Gastrocnemius medialis (tissue), 4 donors: ENCODE data around the gene DNAAF5. TPM values are rescaled to one million over a fixed set of nuclear protein-coding genes. Genes with fewer than 3 reads are reported as not detected.

ENCODE experiments used
- ATAC-seq, 2 donors: fragments of 150-250 bp; one replicate each; pipeline ENCODE4 v1.9.1; 2016
- DNase-seq, 2 donors: peaks; one replicate each; pipeline ENCODE4 v3.0.0-alpha.2; 2019
- H3K27ac ChIP-seq, 4 donors: fragments of 200-600 bp; sonication (generic); 1 replicate in 1 of 4; 2 replicates in 3 of 4; pipeline ENCODE4 v1.5.1; 2016 to 2018; ENCODE audit warnings: mild to moderate bottlenecking in 2 of 4, moderate library complexity in 1 of 4
- H3K27me3 ChIP-seq, 3 donors: fragments of 200-600 bp; sonication (generic) in 2 of 3; 1 replicate in 1 of 3; 2 replicates in 2 of 3; pipeline versions ENCODE4 v1.5.1 to v1.6.0; 2016 to 2019; ENCODE audit warnings: mild to moderate bottlenecking in 1 of 3, moderate library complexity in 1 of 3
- H3K36me3 ChIP-seq, 2 donors: fragments of 200-600 bp; sonication (generic) in 1 of 2; one replicate each; pipeline ENCODE4 v1.5.1; 2017 to 2018
- H3K4me1 ChIP-seq, 2 donors: fragments of 200-600 bp; sonication (generic) in 1 of 2; one replicate each; pipeline ENCODE4 v1.5.1; 2016 to 2017; ENCODE audit warnings: mild to moderate bottlenecking in 2 of 2
- H3K4me3 ChIP-seq, 4 donors: fragments of 200-600 bp; sonication (generic) in 3 of 4; 1 replicate in 1 of 4; 2 replicates in 3 of 4; pipeline ENCODE4 v1.5.1; 2016 to 2019; ENCODE audit warnings: mild to moderate bottlenecking in 2 of 4
- H3K9me3 ChIP-seq, 3 donors: fragments of 200-600 bp; sonication (generic) in 2 of 3; 1 replicate in 1 of 3; 2 replicates in 2 of 3; pipeline ENCODE4 v1.5.1; 2016 to 2019
- POLR2A ChIP-seq, 2 donors: fragments of 450-650 bp; IDR thresholded peaks; one replicate each; pipeline ENCODE4 v1.6.1; 2017; ENCODE audit warnings: antibody characterized with exemption in 2 of 2, mild to moderate bottlenecking in 2 of 2, moderate library complexity in 2 of 2
- in situ Hi-C, 4 donors: fragments of 200-750 bp; cut with MboI; loops; one replicate each; pipeline versions ENCODE4 v1.15.0 to v1.8.0; 2017; ENCODE audit warnings: low sequenced_read_pairs in 4 of 4
- intact Hi-C: fragments of 100-400 bp; cut with DNase I; formaldehyde crosslinking; loops from one replicate; pipeline ENCODE4 v1.15.1; 2023; ENCODE audit warnings: low total_unique reads
- total RNA-seq, 4 donors: library from RNA; depleted of rRNA; stranded (reverse); fragments of >200 nt; gene quantifications; one replicate each; pipeline versions ENCODE4 v1.1.0 to v1.2.3, GENCODE V29; 2016
- TF ChIP-seq, protein P1 (sequence below), 5 experiments: fragments of 450-650 bp in 3 of 5; fragments of 200-600 bp in 2 of 5; sonication (generic) in 2 of 5; IDR thresholded peaks in 4 of 5; conservative IDR thresholded peaks in 1 of 5; 1 replicate in 4 of 5; 2 replicates in 1 of 5; pipeline ENCODE4 v1.5.1; 2016 to 2019; ENCODE audit warnings: antibody characterized with exemption in 5 of 5, mild to moderate bottlenecking in 3 of 5, moderate library complexity in 3 of 5

Gene DNAAF5
- total RNA-seq, 4 donors from 2014 or later: 22.4 to 36.2 (median 30.6) TPM

DNA sequence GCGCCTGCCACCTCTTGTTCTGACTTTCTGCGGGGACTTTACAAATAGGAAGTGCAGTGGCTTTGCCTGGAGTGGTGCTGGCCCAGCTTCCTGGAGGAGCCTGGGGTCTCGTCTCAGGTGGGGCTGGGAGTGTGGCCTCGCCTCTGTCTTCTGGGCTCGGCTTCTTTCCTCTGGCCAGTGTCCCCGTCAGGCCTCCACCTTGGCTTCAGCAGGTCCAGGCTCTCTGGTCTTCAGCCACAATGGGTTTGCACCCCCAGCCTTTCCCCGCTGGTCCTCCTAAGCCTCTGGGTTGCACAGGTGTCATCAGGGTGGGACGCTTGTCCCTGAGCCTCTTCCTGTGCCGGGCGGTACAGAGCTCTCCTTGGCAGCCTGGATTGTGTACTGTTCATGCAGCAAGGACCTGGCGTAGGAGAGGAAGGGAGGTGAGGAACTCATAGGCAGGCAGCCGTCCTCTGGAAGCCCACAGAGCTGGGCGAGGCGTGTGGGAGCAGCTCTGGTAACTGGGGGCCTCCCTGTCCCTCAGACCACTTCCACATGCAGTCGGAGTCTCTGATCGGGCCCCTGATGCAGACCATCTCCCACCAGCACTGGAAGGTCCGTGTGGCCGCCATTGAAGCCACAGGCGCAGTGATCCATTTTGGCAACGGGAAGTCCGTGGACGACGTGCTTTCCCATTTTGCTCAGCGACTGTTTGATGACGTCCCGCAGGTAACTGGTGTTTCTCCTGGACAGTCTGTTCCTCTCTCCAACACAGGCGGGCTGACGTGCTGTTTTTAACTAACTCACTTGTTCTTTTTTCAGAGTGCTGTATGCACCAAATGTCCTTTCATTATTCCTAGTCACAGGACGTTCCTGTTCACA lies 2.9 kb downstream of the DNAAF5 start:
- ATAC-seq (no peak), DNase-seq (no peak)
- Histone ChIP-seq H3K27ac (peak overlapping the region in 1 of 4 donors; percentile 83), H3K4me1 (peaks cover 38 to 50% of the 10 kb centered on the region in 2 donors), H3K36me3 (no peaks in the 10 kb centered on the region), H3K4me3 (no peak overlapping the region), H3K27me3 (no peaks in the 10 kb centered on the region), H3K9me3 (peaks cover 0 to 2% (median 0%) of the 10 kb centered on the region in 3 donors)
- intact Hi-C loops (no loop called here), in situ Hi-C loops (no loop called here)
- TF ChIP-seq, protein P1, sequence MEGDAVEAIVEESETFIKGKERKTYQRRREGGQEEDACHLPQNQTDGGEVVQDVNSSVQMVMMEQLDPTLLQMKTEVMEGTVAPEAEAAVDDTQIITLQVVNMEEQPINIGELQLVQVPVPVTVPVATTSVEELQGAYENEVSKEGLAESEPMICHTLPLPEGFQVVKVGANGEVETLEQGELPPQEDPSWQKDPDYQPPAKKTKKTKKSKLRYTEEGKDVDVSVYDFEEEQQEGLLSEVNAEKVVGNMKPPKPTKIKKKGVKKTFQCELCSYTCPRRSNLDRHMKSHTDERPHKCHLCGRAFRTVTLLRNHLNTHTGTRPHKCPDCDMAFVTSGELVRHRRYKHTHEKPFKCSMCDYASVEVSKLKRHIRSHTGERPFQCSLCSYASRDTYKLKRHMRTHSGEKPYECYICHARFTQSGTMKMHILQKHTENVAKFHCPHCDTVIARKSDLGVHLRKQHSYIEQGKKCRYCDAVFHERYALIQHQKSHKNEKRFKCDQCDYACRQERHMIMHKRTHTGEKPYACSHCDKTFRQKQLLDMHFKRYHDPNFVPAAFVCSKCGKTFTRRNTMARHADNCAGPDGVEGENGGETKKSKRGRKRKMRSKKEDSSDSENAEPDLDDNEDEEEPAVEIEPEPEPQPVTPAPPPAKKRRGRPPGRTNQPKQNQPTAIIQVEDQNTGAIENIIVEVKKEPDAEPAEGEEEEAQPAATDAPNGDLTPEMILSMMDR (IDR thresholded peaks at IDR 0.05 in 4 of 5, conservative IDR thresholded peaks at IDR 0.05 in 1 of 5): no peak
- TF ChIP-seq POLR2A (IDR thresholded peaks at IDR 0.05): no peak

DNA sequence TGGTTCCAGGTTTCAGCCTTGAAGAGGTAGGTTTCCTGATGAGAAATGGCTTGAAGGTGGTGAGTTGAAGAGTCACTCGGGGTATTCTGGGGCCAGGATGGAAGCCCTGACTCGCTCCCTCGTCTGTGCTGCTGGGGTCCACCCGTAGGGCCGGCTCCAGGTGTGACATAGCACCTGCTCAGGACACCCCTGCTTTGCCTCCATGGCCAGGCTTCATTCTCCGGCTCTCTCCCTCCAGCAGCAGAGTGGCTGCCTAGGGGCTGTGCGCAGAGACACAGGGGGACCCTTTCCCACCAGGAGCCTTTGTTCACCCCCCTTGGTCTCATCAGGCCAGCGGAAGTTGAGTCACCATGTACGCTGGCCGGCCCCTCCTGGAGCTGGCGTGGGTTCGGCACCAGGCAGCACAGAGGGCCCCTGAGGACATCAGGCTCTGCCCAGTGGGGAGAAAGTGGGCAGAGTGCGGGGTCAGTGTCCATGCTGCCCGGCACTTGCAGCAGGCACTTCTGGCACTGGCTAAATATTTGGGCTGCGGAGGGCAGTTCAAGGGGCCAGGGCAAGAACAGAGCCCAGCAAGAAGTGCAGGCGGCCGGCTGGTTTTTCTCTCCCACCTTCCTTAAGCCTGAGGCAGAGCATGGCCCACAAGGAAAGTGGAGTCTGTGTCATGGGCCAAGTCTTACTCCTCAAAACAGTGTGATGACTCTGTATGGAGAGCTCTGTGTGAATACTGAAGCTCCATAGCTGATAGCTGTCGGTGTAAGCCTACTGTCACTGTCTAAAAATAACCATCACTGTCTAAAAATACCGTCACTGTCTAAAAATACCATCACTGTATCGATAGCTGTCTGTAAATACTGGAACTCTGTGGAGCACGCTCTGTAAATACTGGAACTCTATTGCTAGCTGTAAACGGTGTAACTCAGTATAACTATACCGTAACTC lies 4.3 kb downstream of the DNAAF5 start:
- ATAC-seq (peak; percentile 80 to 88), DNase-seq (no peak)
- Histone ChIP-seq H3K36me3 (peaks cover 0 to 4% of the 10 kb centered on the region in 2 donors), H3K4me1 (peaks cover 35 to 45% of the 10 kb centered on the region in 2 donors), H3K27ac (peak overlapping the region; percentile 80 to 88 (median 82)), H3K9me3 (peaks cover 0 to 3% (median 0%) of the 10 kb centered on the region in 3 donors), H3K27me3 (no peaks in the 10 kb centered on the region), H3K4me3 (no peak overlapping the region)
- in situ Hi-C loops: loop anchor here in 1 of 4 donors (10.0 kb wide), 1 partner anchor 406 kb away; no protein-coding TSS in a partner anchor
- intact Hi-C loops: loop anchor here (5.0 kb wide), 1 partner anchor 208 kb away; no protein-coding TSS in a partner anchor
- no peak for TF ChIP-seq POLR2A (IDR thresholded peaks at IDR 0.05)

DNA sequence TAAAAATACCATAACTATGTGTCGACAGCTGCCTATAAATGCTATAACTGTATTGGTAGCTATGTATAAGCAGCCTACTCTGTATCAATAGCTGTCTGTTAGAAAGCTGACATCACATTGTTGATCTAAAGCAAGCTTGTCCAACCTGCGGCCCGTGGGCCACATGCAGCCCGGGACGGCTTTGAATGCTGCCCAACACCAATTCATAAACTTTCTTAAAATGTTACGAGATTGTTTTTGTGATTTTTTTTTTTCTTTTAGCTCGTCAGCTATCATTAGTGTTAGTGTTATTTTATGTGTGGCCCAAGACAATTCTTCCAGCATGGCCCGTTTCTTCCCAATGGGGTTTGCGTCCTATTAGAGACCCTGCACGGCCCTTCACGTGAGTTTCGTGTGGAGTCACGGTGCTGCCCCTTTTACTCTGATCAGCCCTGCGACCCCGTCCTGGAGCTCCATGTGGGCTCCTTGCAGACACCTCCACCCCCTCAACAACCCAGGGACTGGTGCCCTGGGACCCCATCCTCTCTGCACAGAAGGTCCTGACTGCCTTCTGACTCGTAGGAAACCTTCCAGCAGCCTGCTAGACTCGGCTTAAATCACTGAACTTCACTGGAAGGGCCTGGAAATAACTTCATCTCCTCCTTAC lies 5.1 kb downstream of the DNAAF5 start:
- DNase-seq (no peak), ATAC-seq (no peak)
- peak overlapping the region; percentile 80 to 88 (median 82) for H3K27ac ChIP-seq
- in situ Hi-C loops (loop anchor here in 1 of 4 donors (10.0 kb wide), 1 partner anchor 407 kb away; no protein-coding TSS in a partner anchor), intact Hi-C loops (loop anchor here (2.0 to 5.0 kb wide), 2 partner anchors 209 to 399 kb away; no protein-coding TSS in a partner anchor)
- peaks cover 29 to 39% of the 10 kb centered on the region in 2 donors for H3K4me1 ChIP-seq
- H3K9me3 ChIP-seq: peaks cover 0 to 3% (median 0%) of the 10 kb centered on the region in 3 donors
- H3K27me3 ChIP-seq: no peaks in the 10 kb centered on the region
- H3K36me3 ChIP-seq: peaks cover 0 to 4% of the 10 kb centered on the region in 2 donors
- TF ChIP-seq POLR2A (IDR thresholded peaks at IDR 0.05): no peak
- TF ChIP-seq, protein P1 (IDR thresholded peaks at IDR 0.05 in 4 of 5, conservative IDR thresholded peaks at IDR 0.05 in 1 of 5): no peak
- H3K4me3 ChIP-seq: no peak overlapping the region

DNA sequence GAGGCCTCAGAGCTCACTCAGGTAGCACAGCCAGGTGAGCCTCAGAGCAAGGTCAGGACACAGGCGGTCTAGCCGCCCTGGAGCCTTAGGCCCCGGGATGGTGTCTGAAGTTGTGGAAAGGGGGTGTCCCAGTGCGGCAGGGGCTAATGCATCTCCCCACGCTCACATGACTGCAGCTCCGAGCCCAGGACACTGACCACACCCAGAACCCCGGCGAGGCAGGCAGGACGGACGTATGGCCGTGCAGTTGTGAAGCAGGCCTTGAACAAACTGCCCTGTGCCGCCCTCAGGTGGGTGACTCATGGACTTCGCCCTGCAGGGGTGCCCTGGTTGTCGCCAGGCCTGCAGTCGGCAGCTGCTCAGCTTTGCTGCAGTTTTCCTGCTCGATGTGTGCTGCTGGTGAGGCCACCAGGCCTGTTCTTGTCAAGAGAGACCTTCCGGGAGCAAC lies 5.6 kb downstream of the DNAAF5 start:
- peak overlapping the region; percentile 80 to 88 (median 82) for H3K27ac ChIP-seq
- DNase-seq (peak; percentile 56 to 72), ATAC-seq (peak; percentile 77 to 80)
- no peaks in the 10 kb centered on the region for H3K27me3 ChIP-seq
- H3K4me3 ChIP-seq: no peak overlapping the region
- H3K36me3 ChIP-seq: peaks cover 0 to 4% of the 10 kb centered on the region in 2 donors
- TF ChIP-seq, protein P1 (IDR thresholded peaks at IDR 0.05 in 4 of 5, conservative IDR thresholded peaks at IDR 0.05 in 1 of 5): peak in 3 of 5 experiments; percentile 47 to 49 (median 47)
- no peak for TF ChIP-seq POLR2A (IDR thresholded peaks at IDR 0.05)
- peaks cover 0 to 3% (median 0%) of the 10 kb centered on the region in 3 donors for H3K9me3 ChIP-seq
- intact Hi-C loops (loop anchor here (2.0 to 5.0 kb wide), 2 partner anchors 210 to 399 kb away; no protein-coding TSS in a partner anchor), in situ Hi-C loops (loop anchor here in 1 of 4 donors (10.0 kb wide), 1 partner anchor 407 kb away; no protein-coding TSS in a partner anchor)
- peaks cover 29 to 39% of the 10 kb centered on the region in 2 donors for H3K4me1 ChIP-seq
